Endothelial cell of umbilical vein (primary cell): ENCODE measurements around the gene ATP6V1F. TPM values are rescaled to one million over a fixed set of nuclear protein-coding genes. Genes with fewer than 3 reads are reported as not detected.

Experiments
- BruUV-seq: library from RNA; stranded (reverse); fragments of 400-500 nt; replicated peaks from 2 replicates; lab custom pipeline; 2021; lab: Mats Ljungman, UMichigan
- CTCF ChIA-PET: fragments of 300-600, 350-600 bp; sonication (Branson Sonifier 250); formaldehyde crosslinking; loops from one replicate; lab custom pipeline; 2021; ENCODE audit warnings: antibody characterized with exemption, inconsistent platforms; lab: Charles Lee
- POLR2A ChIA-PET: fragments of 300-600, 350-600 bp; sonication (Branson Sonifier 250); formaldehyde crosslinking; loops from one replicate; lab custom pipeline; 2021; ENCODE audit warnings: antibody characterized with exemption, inconsistent platforms; lab: Charles Lee
- DNase-seq: peaks from one replicate; pipeline ENCODE4 v3.0.0-alpha.2; 2011; ENCODE audit warnings: low read depth, low spot score
- FAIRE-seq: peaks from 2 replicates; lab custom pipeline; 2011; peaks lifted over from hg19 to GRCh38; lab: Jason Lieb, UNC
- H2AFZ ChIP-seq: 2 replicates; pipeline ENCODE4 v1.6.0; 2012; ENCODE audit warnings: low read depth, low read length, control low read depth, inconsistent platforms
- H3K27ac ChIP-seq: 2 replicates; pipeline ENCODE4 v1.5.1; 2011; ENCODE audit warnings: low read depth, mild to moderate bottlenecking, control low read depth, low read length, moderate library complexity; ENCODE audit not compliant: insufficient read depth
- H3K27me3 ChIP-seq, 2 experiments: 2 replicates each; pipeline versions ENCODE4 v1.6.0 to v1.6.1; 2011; ENCODE audit warnings: low read length in 2 of 2, mixed read lengths in 1 of 2; ENCODE audit not compliant: control insufficient read depth in 2 of 2, insufficient read depth in 2 of 2
- H3K36me3 ChIP-seq, 2 experiments: 2 replicates in 1 of 2; 3 replicates in 1 of 2; pipeline ENCODE4 v1.5.1; 2011; ENCODE audit warnings: low read length in 2 of 2, mild to moderate bottlenecking in 1 of 2, moderate library complexity in 1 of 2; ENCODE audit not compliant: control insufficient read depth in 2 of 2, insufficient read depth in 2 of 2; ENCODE audit errors: extremely low read depth in 1 of 2
- H3K4me1 ChIP-seq: 3 replicates; pipeline ENCODE4 v1.5.1; 2011; ENCODE audit warnings: mild to moderate bottlenecking, low read length; ENCODE audit not compliant: control insufficient read depth, insufficient read depth; ENCODE audit errors: extremely low read depth
- H3K4me2 ChIP-seq: 2 replicates; pipeline ENCODE4 v1.6.1; 2011; ENCODE audit warnings: low read length, control low read depth, mixed read lengths; ENCODE audit not compliant: insufficient read depth
- H3K4me3 ChIP-seq, 3 experiments: fragments of 200-600 bp in 1 of 3; sonication (generic), shearing (Covaris generic) in 1 of 3; replicated peaks in 1 of 3; 2 replicates each; pipeline ENCODE4 v1.5.1; 2011 to 2016; ENCODE audit warnings: control low read depth in 3 of 3, low read length in 3 of 3, mild to moderate bottlenecking in 2 of 3, inconsistent platforms in 1 of 3, low read depth in 1 of 3, moderate library complexity in 1 of 3; ENCODE audit not compliant: insufficient read depth in 1 of 3
- H3K79me2 ChIP-seq: 2 replicates; pipeline ENCODE4 v1.6.0; 2012; ENCODE audit warnings: low read length, inconsistent platforms; ENCODE audit not compliant: control insufficient read depth, insufficient read depth
- H3K9ac ChIP-seq: replicated peaks from 2 replicates; pipeline ENCODE3; 2011; ENCODE audit warnings: low read length, control low read depth; ENCODE audit not compliant: insufficient read depth; ENCODE audit errors: extremely low read depth
- H3K9me1 ChIP-seq: replicated peaks from 3 replicates; pipeline ENCODE4 v1.6.0; 2011; ENCODE audit warnings: mild to moderate bottlenecking, low read length; ENCODE audit not compliant: control insufficient read depth, insufficient read depth; ENCODE audit errors: extremely low read depth
- H3K9me3 ChIP-seq: replicated peaks from 2 replicates; pipeline ENCODE4 v1.5.1; 2012; ENCODE audit warnings: low read length, inconsistent platforms; ENCODE audit not compliant: control insufficient read depth, insufficient read depth
- H4K20me1 ChIP-seq: replicated peaks from 2 replicates; pipeline ENCODE3; 2011; ENCODE audit warnings: mild to moderate bottlenecking, low read length; ENCODE audit not compliant: control insufficient read depth, insufficient read depth; ENCODE audit errors: extremely low read depth
- CTCF ChIP-seq, 2 donors: IDR thresholded peaks; 1 replicate in 1 of 2; 2 replicates in 1 of 2; pipeline ENCODE4 v1.5.1; 2011; ENCODE audit warnings: low read length in 2 of 2, mild to moderate bottlenecking in 2 of 2, moderate library complexity in 2 of 2, control low read depth in 1 of 2, inconsistent platforms in 1 of 2, low read depth in 1 of 2; ENCODE audit not compliant: insufficient read depth in 1 of 2; ENCODE audit errors: extremely low read depth in 1 of 2
- EZH2 ChIP-seq: IDR thresholded peaks from 2 replicates; pipeline ENCODE4 v1.6.1; 2012; ENCODE audit warnings: borderline replicate concordance, low read depth, mild to moderate bottlenecking, moderate library complexity, low read length, inconsistent platforms; ENCODE audit not compliant: severe bottlenecking
- FOS ChIP-seq: IDR thresholded peaks from 2 replicates; pipeline ENCODE4 v1.6.1; 2011; ENCODE audit warnings: mild to moderate bottlenecking, low read length, moderate library complexity, borderline replicate concordance; ENCODE audit not compliant: insufficient read depth
- GATA2 ChIP-seq: IDR thresholded peaks from 2 replicates; pipeline ENCODE4 v1.7.0; 2011; ENCODE audit warnings: low read depth, mild to moderate bottlenecking, moderate library complexity, mixed read lengths, low read length; ENCODE audit not compliant: insufficient read length, insufficient read depth
- JUN ChIP-seq: IDR thresholded peaks from 2 replicates; pipeline ENCODE4 v1.6.1; 2011; ENCODE audit warnings: borderline replicate concordance, low read depth; ENCODE audit not compliant: insufficient read length, insufficient read depth
- MAX ChIP-seq: IDR thresholded peaks from 2 replicates; pipeline ENCODE4 v1.6.1; 2011; ENCODE audit not compliant: insufficient read depth, insufficient read length
- MYC ChIP-seq: IDR thresholded peaks from one replicate; pipeline ENCODE4 v1.6.1; 2011; ENCODE audit warnings: mild to moderate bottlenecking, low read depth, low read length
- POLR2A ChIP-seq: IDR thresholded peaks from 2 replicates; pipeline ENCODE4 v1.6.1; 2012; ENCODE audit warnings: low read depth, mild to moderate bottlenecking, control low read depth, low read length
- POLR2AphosphoS5 ChIP-seq: IDR thresholded peaks from 2 replicates; pipeline ENCODE4 v1.6.1; 2012; ENCODE audit warnings: low read depth, mild to moderate bottlenecking, control low read depth, low read length, moderate library complexity; ENCODE audit not compliant: insufficient read depth
- dilution Hi-C: fragments of 300-500 bp; cut with MboI; formaldehyde crosslinking; loops from one replicate; pipeline ENCODE4 v1.15.0; 2019; ENCODE audit warnings: low sequenced_read_pairs; ENCODE audit not compliant: extremely low pct_ligation_motif_present
- intact Hi-C: fragments of 100-400 bp; cut with micrococcal nuclease; formaldehyde crosslinking; loops from one replicate; pipeline ENCODE4 v1.10.0; 2022
- polyA plus RNA-seq, 4 experiments: library from polyadenylated mRNA; depleted of rRNA in 3 of 4; stranded (reverse) in 3 of 4; unstranded in 1 of 4; fragments of >200 nt; gene quantifications; 2 replicates each; pipeline versions ENCODE4 v1.2.1 to v1.2.3, GENCODE V29; 2011 to 2012; ENCODE audit warnings: missing spikeins in 1 of 4
- total RNA-seq: library from RNA; stranded (reverse); gene quantifications from 2 replicates; pipeline ENCODE4 v1.2.3, GENCODE V29; 2021

Gene ATP6V1F
- total and polyA plus RNA-seq, 2 donors (not counting 3 experiments of a cell fraction or from before 2014, with no cell fraction given): 156 to 360 TPM

GRCh38 chr7:128845987-128846386 is 16.7 kb upstream of the ATP6V1F start:
- DNase-seq (no peak), FAIRE-seq (no peak)
- no TSS peak for BruUV-seq
- Histone ChIP-seq H3K9me3 (no peaks in the 10 kb centered on the region), H4K20me1 (no peaks in the 10 kb centered on the region), H3K4me3 (no peak overlapping the region), H3K79me2 (no peaks in the 10 kb centered on the region), H3K27me3 (no peaks in the 10 kb centered on the region), H3K27ac (no peak overlapping the region), H3K4me2 (no peak overlapping the region), H3K4me1 (no peaks in the 10 kb centered on the region), H3K9ac (no peak overlapping the region), H2AFZ (no peak overlapping the region), H3K9me1 (no peaks in the 10 kb centered on the region), H3K36me3 (peaks cover 9 to 76% of the 10 kb centered on the region in 2 experiments)
- no peak for TF ChIP-seq MAX
- intact Hi-C loops: no loop called here
- dilution Hi-C loops: no loop called here
- ChIA-PET CTCF (no interaction called here), POLR2A (no interaction called here)

- no peaks in the 10 kb centered on the region for H4K20me1 ChIP-seq
- H3K4me1 ChIP-seq: no peaks in the 10 kb centered on the region
- no peak overlapping the region for H2AFZ ChIP-seq
- DNase-seq (no peak), FAIRE-seq (no peak)
- no TSS peak for BruUV-seq
- H3K79me2 ChIP-seq: no peaks in the 10 kb centered on the region
- H3K9ac ChIP-seq: no peak overlapping the region
- H3K4me2 ChIP-seq: no peak overlapping the region
- dilution Hi-C loops: no loop called here
- no peak overlapping the region for H3K27ac ChIP-seq
- POLR2A ChIA-PET: no interaction called here
- H3K27me3 ChIP-seq: no peaks in the 10 kb centered on the region
- CTCF ChIA-PET: no interaction called here
- H3K9me1 ChIP-seq: no peaks in the 10 kb centered on the region
- no peak overlapping the region for H3K4me3 ChIP-seq
- intact Hi-C loops: no loop called here
- H3K36me3 ChIP-seq: peaks cover 5 to 78% of the 10 kb centered on the region in 2 experiments
- no peaks in the 10 kb centered on the region for H3K9me3 ChIP-seq
- TF ChIP-seq POLR2A (no peak), EZH2 (no peak), FOS (no peak), POLR2AphosphoS5 (no peak), MYC (no peak), CTCF (IDR thresholded peaks at IDR 0.05; ENCODE audit: extremely low read depth in 1 of 2, insufficient read depth in 1 of 2, low read depth in 1 of 2, low read length in 2 of 2) (no peak), JUN (no peak), GATA2 (no peak), MAX (no peak)
Measured at GRCh38 chr7:128846781-128847444, 15.7 kb upstream of the ATP6V1F start.
